ENCODE results near the gene S100A14. TPM values are rescaled to one million over a fixed set of nuclear protein-coding genes. Genes with fewer than 3 reads are reported as not detected.

The S100A14 gene
- total and polyA plus RNA-seq, 2 of the 13 experiments (the other 11 are each of a cell fraction or from before 2014, with no cell fraction given) = 1.4 to 7.7 TPM

DNA sequence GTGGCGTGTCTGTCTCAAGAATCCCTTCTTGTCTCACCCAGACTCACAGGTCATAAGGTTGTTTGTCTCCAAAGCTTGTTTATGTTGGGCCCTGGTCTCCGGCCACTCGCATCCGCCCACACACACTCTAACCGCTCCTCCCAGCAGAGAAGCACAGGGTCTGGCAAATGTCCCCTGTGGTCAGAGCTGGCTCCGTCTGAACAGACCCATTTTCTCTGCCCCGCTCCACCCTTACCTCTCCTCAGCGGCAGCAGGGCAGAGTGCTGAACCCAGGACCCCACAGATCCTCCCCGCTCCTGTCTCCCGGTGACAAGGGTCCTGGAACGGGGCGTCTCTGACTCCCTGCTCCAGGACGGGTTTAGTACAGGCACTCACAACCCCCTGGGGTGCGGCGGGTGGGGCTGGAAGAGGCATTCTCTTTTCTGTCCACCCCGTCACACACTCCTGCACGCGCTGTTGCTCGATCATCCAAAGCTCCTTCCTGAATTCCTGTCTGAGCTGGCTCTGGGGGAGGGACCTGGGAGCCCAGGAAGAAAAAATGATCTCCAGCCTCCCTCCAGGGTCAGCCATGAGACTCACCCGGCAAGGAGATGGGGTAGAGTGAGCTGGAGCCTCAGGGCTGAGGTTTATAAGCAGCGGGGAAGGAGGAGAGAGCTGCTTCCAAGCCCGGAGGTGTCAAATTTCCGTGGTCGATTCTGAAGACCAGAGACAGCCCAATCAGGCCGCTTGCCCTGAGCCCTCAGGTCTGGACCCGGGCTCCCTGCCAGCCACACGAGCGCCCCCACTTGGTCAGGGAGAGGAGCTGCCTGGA lies 11.0 kb upstream of the S100A14 start, which contains the start of gene S100A13 (continued):
- TF ChIP-seq, protein P1, sequence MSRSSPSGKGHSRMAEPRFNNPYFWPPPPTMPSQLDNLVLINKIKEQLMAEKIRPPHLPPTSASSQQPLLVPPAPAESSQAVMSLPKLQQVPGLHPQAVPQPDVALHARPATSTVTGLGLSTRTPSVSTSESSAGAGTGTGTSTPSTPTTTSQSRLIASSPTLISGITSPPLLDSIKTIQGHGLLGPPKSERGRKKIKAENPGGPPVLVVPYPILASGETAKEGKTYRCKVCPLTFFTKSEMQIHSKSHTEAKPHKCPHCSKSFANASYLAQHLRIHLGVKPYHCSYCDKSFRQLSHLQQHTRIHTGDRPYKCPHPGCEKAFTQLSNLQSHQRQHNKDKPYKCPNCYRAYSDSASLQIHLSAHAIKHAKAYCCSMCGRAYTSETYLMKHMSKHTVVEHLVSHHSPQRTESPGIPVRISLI (CRISPR knock-in tag; IDR thresholded peaks at IDR 0.05; ENCODE audit: borderline replicate concordance) = no peak
- no peak for TF ChIP-seq MTA1 (CRISPR knock-in tag; IDR thresholded peaks at IDR 0.05; ENCODE audit: borderline replicate concordance)
- no peak for TF ChIP-seq GTF3A (CRISPR knock-in tag; conservative IDR thresholded peaks at IDR 0.05)
- no peak for TF ChIP-seq CCAR2 (optimal IDR thresholded peaks at IDR 0.05; ENCODE audit: low read depth, low read length)
- no peak for TF ChIP-seq SP4 (CRISPR knock-in tag; IDR thresholded peaks at IDR 0.05)
- TF ChIP-seq GPN1 (CRISPR knock-in tag; IDR thresholded peaks at IDR 0.05; ENCODE audit: borderline replicate concordance) = no peak
- TF ChIP-seq, protein P2, sequence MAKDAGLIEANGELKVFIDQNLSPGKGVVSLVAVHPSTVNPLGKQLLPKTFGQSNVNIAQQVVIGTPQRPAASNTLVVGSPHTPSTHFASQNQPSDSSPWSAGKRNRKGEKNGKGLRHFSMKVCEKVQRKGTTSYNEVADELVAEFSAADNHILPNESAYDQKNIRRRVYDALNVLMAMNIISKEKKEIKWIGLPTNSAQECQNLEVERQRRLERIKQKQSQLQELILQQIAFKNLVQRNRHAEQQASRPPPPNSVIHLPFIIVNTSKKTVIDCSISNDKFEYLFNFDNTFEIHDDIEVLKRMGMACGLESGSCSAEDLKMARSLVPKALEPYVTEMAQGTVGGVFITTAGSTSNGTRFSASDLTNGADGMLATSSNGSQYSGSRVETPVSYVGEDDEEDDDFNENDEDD (CRISPR knock-in tag; IDR thresholded peaks at IDR 0.05; ENCODE audit: borderline replicate concordance) = peak; percentile 14; the same call in 1 of the 2 replicates
- TF ChIP-seq, protein P3, sequence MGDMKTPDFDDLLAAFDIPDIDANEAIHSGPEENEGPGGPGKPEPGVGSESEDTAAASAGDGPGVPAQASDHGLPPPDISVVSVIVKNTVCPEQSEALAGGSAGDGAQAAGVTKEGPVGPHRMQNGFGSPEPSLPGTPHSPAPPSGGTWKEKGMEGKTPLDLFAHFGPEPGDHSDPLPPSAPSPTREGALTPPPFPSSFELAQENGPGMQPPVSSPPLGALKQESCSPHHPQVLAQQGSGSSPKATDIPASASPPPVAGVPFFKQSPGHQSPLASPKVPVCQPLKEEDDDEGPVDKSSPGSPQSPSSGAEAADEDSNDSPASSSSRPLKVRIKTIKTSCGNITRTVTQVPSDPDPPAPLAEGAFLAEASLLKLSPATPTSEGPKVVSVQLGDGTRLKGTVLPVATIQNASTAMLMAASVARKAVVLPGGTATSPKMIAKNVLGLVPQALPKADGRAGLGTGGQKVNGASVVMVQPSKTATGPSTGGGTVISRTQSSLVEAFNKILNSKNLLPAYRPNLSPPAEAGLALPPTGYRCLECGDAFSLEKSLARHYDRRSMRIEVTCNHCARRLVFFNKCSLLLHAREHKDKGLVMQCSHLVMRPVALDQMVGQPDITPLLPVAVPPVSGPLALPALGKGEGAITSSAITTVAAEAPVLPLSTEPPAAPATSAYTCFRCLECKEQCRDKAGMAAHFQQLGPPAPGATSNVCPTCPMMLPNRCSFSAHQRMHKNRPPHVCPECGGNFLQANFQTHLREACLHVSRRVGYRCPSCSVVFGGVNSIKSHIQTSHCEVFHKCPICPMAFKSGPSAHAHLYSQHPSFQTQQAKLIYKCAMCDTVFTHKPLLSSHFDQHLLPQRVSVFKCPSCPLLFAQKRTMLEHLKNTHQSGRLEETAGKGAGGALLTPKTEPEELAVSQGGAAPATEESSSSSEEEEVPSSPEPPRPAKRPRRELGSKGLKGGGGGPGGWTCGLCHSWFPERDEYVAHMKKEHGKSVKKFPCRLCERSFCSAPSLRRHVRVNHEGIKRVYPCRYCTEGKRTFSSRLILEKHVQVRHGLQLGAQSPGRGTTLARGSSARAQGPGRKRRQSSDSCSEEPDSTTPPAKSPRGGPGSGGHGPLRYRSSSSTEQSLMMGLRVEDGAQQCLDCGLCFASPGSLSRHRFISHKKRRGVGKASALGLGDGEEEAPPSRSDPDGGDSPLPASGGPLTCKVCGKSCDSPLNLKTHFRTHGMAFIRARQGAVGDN (CRISPR knock-in tag; IDR thresholded peaks at IDR 0.05) = peak; percentile 83
- no peak for TF ChIP-seq TMF1 (CRISPR knock-in tag; IDR thresholded peaks at IDR 0.05; ENCODE audit: low read depth)
- no peak for TF ChIP-seq PITX1 (CRISPR knock-in tag; IDR thresholded peaks at IDR 0.05)
- no peak for TF ChIP-seq NR3C1 (CRISPR knock-in tag; IDR thresholded peaks at IDR 0.05)
- TF ChIP-seq, protein P4, sequence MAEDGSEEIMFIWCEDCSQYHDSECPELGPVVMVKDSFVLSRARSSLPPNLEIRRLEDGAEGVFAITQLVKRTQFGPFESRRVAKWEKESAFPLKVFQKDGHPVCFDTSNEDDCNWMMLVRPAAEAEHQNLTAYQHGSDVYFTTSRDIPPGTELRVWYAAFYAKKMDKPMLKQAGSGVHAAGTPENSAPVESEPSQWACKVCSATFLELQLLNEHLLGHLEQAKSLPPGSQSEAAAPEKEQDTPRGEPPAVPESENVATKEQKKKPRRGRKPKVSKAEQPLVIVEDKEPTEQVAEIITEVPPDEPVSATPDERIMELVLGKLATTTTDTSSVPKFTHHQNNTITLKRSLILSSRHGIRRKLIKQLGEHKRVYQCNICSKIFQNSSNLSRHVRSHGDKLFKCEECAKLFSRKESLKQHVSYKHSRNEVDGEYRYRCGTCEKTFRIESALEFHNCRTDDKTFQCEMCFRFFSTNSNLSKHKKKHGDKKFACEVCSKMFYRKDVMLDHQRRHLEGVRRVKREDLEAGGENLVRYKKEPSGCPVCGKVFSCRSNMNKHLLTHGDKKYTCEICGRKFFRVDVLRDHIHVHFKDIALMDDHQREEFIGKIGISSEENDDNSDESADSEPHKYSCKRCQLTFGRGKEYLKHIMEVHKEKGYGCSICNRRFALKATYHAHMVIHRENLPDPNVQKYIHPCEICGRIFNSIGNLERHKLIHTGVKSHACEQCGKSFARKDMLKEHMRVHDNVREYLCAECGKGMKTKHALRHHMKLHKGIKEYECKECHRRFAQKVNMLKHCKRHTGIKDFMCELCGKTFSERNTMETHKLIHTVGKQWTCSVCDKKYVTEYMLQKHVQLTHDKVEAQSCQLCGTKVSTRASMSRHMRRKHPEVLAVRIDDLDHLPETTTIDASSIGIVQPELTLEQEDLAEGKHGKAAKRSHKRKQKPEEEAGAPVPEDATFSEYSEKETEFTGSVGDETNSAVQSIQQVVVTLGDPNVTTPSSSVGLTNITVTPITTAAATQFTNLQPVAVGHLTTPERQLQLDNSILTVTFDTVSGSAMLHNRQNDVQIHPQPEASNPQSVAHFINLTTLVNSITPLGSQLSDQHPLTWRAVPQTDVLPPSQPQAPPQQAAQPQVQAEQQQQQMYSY (CRISPR knock-in tag; IDR thresholded peaks at IDR 0.05) = no peak
- peak; percentile 57; the same call in 1 of the 2 replicates for TF ChIP-seq SALL1 (CRISPR knock-in tag; IDR thresholded peaks at IDR 0.05)
- TF ChIP-seq KDM1A (CRISPR knock-in tag; IDR thresholded peaks at IDR 0.05) = no peak
- TF ChIP-seq CBX1 (IDR thresholded peaks at IDR 0.05; ENCODE audit: low read depth) = peak; percentile 23

All from HepG2 (cell line).